ENCODE data around the gene ARMC9. TPM values are rescaled to one million over a fixed set of nuclear protein-coding genes. Genes with fewer than 3 reads are reported as not detected.
A peak's percentile ranks its signal among the peaks of the same experiment; 100 is the strongest.
"Not testable (repeated sequence)": the region's sequence is repeated elsewhere in the genome, so short reads cannot be mapped to it uniquely, and the experiment has no call there.

ARMC9 gene
- polyA plus RNA-seq, 1 donor = 3.9 TPM

DNA sequence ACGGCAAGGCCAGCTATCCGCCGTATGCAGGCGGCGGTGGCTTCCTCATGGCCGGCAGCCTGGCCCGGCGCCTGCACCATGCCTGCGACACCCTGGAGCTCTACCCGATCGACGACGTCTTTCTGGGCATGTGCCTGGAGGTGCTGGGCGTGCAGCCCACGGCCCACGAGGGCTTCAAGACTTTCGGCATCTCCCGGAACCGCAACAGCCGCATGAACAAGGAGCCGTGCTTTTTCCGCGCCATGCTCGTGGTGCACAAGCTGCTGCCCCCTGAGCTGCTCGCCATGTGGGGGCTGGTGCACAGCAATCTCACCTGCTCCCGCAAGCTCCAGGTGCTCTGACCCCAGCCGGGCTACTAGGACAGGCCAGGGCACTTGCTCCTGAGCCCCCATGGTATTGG lies 200.2 kb downstream of the ARMC9 start:
- DNase-seq (ENCODE audit: low read depth) = no peak

DNA sequence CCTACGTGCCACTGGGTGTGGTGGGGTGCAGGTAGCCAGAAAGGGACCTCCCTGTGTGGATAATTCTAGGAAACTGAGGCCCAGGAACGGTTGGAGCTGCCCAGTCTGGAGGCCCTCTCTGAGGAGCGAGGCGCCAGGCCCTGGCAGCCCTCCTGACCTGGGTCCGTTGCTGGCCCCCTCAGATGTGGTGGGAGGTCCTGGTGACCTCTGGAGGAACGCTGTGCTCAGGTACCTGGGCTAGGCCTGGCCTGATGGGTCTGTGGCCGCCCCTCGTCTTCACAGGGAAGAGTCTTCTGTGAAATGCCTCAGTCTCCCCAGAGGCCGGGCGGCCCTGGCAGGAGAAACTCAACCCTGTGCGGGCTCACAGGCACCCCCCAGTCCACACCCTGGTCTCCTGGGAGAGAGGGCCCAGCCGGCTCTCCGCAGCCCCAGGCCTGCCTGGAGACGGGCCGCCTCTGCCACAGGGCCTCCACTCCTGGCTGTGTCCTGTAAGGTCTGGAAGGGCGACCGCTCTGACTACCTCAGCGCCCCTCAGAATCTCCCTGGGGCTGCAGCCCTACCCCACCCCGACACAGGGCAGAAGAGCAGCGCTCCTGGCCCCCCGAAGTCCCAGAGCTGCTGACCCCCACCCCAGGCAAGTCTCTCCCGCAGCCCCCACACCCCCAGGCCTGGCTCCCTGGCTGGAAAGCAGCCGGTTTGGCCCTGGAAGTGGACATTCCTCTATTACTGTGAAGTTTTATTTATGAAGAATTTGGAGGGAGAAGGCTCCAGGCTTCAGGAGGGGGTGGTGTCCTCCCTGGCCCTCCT lies 200.8 kb downstream of the ARMC9 start:
- DNase-seq (ENCODE audit: low read depth) = no peak

DNA sequence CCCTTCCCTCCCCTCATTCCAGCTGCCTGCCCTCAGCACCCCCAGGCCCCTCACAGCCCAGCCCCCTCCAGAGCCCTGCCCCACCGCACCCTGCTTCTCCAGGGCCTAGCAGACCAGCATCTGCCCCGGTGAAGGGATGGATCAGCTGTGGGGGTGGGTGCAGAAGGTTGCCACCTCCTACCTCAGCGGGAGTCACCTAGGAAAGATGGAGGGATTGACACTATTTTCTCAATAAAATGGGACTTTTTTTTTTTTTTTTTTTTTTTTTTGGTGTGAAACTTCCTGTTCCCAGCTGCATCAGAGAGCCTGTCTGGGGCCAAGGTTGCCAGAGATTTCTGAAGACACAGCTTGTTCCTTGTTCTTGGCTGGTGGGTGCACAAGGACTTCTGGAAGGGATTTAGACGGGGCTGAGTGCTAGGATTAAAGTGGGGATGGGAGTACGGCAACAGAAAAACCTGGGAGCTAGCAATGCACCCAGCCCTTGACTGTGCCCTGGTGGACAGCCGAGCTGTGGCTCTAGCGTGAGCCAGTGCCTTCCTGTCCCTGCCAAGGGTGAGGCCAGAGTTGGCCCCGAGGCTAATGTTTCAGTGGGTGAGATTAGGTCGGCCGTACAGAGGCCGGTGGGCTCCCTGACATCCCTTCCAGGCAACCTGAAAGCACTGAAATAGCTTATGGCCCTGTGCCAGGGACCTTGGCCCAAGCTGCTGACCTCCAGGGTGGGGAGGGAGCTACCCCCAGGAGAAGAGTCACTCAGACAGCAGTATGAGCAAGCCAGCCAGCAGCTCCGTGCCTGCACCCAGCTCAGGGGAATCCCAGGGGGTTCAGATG lies 201.6 kb downstream of the ARMC9 start:
- no peak for DNase-seq (ENCODE audit: low read depth)

DNA sequence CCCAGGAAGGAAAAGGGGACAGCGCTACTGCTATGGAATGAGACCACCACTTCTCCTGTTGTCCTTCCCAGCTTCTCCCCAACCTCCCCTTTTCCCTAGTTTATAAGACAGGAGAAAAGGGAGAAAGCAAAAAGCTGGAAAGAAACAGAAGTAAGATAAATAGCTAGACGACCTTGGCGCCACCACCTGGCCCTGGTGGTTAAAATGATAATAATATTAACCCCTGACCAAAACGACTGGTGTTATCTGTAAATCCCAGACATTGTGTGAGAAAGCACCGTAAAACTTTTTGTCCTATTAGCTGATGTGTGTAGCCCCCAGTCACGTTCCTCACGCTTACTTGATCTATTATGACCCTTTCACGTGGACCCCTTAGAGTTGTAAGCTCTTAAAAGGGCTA lies 202.2 kb downstream of the ARMC9 start:
- not testable (repeated sequence) for DNase-seq (ENCODE audit: low read depth)

DNA sequence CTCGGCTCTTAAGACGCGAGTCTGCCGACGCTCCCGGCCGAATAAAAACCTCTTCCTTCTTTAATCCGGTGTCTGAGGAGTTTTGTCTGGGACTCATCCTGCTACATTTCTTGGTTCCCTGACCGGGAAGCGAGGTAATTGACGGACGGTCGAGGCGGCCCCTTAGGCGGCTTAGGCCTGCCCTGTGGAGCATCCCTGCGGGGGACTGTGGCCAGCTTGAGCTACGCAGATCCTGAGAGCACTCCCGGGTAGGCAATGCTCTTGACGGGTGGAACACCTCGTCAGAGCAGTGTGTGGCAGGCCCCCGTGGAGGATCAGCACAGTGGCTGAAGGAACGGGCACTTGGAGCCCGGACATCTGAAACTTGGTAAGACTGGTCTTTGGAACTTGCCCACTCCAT lies 202.7 kb downstream of the ARMC9 start:
- not testable (repeated sequence) for DNase-seq (ENCODE audit: low read depth)

DNA sequence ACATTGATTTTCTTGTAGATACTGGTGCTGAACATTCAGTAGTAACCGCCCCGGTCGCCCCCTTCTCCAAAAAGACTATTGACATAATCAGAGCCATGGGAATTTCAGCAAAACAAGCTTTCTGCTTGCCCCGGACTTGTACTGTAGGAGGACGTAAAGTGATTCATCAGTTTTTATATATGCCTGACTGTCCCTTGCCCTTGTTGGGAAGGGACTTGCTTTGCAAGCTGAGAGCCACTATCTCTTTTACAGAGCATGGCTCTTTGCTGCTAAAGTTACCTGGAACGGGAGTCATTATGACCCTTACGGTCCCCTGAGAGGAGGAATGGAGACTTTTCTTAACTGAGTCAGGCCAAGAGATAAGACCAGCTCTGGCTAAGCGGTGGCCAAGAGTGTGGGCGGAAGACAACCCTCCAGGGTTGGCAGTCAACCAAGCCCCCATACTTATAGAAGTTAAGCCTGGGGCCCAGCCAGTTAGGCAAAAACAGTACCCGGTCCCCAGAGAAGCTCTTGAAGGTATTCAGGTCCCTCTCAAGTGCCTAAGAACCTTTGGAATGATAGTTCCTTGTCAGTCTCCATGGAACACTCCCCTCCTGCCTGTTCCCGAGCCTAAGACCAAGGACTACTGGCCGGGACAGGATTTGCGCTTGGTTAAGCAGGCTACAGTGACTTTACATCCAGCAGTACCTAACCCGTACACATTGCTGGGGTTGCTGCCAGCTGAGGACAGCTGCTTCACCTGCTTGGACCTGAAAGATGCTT lies 205.2 kb downstream of the ARMC9 start:
- not testable (repeated sequence) for DNase-seq (ENCODE audit: low read depth)

DNA sequence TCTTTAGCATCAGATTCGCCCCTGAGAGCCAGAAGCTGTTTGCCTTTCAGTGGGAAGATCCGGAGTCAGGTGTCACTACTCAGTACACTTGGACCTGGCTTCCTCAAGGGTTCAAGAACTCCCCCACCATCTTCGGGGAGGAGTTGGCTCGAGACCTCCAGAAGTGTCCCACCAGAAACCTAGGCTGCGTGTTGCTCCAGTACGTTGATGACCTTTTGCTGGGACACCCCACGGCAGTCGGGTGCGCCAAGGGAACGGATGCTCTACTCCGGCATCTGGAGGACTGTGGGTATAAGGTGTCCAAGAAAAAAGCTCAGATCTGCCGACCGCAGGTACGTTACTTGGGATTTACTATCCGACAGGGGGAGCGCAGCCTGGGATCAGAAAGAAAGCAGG lies 205.8 kb downstream of the ARMC9 start:
- not testable (repeated sequence) for DNase-seq (ENCODE audit: low read depth)

DNA sequence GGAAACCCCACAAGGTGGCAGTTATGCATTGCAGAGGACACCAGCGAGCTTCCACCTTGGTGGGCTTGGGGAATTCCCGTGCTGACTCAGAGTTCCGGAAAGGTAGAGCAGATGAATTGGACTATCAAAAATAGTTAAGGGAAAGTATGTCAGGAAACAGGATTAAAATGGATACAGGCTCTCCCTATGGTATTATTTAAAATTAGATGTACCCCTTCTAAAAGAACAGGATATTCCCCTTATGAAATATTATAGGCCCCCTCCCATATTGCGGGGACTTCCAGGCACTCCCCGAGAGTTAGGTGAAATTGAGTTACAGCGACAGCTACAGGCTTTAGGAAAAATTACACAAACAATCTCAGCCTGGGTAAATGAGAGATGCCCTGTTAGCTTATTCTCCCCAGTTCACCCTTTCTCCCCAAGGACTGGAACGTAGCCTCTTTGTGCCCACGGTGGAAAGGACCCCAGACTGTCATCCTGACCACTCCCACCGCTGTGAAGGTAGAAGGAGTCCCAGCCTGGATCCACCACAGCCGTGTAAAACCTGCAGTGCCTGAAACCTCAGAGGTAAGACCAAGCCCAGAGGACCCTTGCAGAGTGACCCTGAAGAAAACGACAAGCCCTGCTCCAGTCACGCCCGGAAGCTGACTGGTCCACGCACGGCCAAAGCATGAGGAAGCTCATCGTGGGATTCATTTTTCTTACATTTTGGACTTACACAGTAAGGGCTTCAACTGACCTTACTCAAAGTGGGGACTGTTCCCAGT lies 207.4 kb downstream of the ARMC9 start:
- DNase-seq (ENCODE audit: low read depth) = not testable (repeated sequence)

DNA sequence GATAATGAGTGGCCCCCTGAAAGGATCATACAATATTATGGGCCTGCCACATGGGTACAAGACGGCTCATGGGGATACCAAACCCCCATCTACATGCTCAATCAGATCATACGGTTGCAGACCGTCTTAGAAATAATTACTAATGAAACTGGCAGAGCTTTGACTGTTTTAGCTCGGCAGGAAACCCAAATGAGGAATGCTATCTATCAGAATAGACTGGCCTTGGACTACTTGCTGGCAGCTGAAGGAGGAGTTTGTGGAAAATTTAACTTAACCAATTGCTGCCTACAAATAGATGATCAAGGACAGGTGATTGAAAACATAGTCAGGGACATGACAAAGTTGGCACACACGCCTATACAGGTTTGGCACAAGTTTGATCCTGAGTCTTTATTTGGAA lies 209.3 kb downstream of the ARMC9 start:
- not testable (repeated sequence) for DNase-seq (ENCODE audit: low read depth)

DNA sequence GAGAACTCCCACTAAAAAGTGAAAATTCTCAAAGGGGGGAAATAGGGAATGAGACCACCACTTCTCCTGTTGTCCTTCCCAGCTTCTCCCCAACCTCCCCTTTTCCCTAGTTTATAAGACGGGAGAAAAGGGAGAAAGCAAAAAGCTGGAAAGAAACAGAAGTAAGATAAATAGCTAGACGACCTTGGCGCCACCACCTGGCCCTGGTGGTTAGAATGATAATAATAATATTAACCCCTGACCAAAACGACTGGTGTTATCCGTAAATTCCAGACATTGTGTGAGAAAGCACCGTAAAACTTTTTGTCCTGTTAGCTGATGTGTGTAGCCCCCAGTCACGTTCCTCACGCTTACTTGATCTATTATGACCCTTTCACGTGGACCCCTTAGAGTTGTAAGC lies 209.9 kb downstream of the ARMC9 start:
- DNase-seq (ENCODE audit: low read depth) = not testable (repeated sequence)

DNA sequence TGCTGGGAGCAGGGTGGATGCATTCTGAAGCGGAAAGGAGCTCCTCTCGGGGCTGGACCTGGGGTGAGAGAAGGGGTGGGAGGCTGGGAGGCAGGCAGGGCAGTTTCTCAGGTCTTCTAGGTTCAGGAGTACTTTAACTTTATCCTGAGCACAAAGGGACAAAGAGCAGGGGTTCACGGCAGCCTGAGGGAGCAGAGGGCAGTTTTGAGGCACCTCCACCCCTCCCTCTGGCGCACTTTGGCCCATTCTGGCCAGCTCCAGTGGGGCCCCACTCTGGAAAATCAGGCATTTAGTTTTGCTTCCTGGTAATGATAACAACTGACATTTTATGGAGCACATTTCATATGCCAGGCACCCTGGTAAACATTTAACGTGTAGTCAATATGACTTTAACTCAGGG lies 211.3 kb downstream of the ARMC9 start:
- no peak for DNase-seq (ENCODE audit: low read depth)

DNA sequence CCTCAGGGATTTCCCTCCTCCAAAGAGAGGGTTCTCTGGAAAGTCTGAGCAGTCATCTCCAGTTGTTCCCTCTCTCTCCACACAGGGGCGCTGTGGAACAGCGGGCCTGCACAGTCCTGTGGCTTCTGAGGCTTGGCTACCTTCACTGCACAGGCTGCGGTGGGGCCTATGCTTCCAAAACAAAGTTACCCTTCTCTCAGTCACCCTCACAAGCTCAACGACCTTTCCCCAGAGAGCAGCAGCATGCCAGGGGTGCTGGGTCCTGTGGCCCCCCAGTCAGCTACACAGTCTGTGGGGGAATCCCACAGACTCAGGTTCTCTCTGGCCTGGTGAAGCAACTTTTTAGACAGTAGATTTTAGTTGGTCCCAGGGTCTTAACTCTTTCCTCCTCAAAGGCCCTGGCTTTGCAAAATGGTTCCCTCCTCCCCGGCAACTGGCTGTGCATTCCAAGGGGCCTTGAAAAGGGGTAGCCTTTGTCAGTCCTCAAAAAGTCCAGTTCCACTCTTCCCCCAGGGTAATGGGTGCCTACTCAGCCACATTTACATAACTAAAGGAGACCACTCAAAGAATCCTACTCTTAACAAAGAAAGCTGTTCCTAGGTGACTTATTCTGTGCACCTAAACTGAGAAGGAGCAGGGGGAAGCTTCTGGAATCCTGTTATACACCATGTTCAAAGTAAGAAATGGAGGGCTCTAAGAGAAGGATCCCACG lies 212.0 kb downstream of the ARMC9 start:
- DNase-seq (ENCODE audit: low read depth) = no peak

DNA sequence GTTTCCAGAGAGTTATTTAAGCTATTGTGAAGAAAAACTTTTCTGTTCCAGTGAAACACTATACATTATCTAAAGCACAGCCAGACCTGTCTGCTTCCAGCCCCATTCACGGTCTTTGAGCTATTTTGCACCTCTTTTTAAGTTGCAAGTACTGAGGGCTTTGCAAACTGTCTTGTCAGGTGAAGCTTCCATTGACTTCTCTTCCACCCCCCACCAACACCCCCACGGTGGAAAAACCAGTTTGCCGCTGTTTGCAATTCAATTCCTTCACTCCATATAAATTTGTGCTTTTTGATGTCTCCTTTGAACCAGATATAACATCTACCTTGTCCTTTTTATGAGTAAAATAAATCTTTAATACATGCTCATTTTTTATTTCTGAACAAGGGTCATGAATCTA lies 212.8 kb downstream of the ARMC9 start:
- no peak for DNase-seq (ENCODE audit: low read depth)

DNA sequence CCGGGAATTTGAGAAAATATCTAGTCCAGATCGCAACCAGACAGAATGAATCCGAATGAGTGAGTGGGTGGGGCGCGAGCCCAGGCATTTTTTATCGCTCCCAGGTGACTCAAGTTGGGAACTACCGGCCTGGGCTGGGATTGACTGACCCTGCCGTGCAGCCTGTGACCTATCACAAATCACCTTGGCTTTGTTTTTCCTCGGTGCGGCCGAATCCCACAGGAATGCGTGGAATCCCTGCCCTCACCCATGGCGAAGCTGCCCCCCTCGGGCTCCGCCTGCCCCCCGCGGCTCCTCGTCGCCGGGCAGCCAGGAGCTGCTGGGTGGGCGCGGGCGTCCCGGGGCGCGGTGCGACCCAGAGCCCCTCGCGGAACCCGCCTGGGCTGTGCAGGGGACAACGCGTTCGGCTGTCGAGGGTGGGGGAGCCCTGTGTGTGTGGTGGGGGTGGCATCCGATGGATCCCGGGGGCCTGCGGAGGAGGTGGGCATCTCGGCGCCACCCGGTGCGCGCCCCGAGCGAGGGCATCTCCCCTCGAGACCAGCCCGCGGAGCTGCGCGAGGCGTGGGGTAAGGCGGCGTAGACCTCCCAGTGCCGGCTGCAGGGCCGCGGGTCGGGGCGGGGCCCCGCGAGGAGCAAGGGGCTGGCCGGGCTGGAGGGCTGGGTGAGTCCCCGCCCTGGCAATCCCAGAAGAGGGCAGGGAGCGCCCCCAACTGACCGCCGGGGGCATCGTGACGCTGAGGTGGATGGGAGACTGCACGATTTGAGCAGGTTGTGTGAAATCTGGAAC lies 213.6 kb downstream of the ARMC9 start:
- peak; percentile 31 for DNase-seq (ENCODE audit: low read depth)

DNA sequence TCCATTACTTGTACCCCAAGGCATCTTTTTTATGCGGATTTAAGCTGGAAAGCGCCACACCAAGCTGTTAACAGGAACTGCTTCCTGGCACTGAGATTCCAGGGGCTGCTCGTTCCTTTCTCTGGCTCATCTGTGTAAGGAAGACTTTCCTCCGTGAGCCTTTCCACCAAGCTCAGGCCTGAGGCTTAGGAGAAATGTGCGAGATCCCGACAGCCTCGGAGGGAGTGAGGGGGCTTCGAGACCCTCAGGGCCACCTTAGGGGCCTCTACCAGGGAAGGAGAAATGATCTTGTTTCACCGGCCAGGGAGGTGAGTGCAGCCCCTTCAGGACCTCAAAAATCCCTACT lies 214.2 kb downstream of the ARMC9 start:
- no peak for DNase-seq (ENCODE audit: low read depth)

DNA sequence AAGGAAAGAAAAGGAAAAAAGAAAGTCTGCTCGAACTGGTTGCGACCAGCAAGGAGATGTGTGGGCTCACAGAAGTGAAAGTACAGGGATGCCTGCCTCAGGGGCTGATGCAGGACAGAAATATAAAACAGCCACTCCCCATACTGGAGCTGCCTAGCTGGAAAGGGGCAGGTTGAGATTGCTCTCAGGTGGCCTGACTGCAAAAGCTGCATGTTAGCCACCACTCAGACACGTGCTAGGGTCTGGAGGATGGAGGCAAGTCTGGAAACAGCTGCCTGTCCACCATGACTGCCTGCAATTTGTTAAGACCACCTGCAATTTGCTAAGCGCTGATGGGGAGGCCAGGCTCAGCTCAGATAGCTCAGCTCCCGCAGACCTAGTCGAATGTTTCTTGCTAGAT lies 215.0 kb downstream of the ARMC9 start:
- no peak for DNase-seq (ENCODE audit: low read depth)

DNA sequence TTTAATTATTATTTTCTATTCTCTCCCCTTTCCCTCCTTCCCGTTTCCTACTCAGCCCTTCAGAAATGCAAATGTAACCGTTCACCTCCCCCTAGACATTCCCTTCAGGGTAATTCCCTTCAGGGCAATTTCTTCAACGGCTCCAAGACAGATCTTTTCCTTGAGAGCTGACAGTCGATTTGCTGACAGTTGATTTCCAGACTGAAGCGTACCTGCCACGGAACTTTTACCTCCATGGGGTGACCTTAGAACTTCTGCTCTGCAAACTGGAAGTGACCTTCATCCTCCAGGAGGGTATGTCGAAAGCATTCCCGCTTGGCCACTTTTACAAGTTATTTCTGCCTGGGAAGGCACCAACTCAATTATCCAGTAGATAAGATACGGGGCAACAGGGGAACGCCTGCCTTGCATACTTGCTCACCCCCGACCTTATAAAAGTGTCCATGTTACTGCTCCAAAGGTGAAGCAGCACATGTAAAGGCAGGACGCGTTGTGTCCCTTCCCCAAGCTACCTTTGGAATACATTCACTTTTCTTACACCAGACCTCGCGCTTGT lies 215.6 kb downstream of the ARMC9 start:
- DNase-seq (ENCODE audit: low read depth) = no peak

DNA sequence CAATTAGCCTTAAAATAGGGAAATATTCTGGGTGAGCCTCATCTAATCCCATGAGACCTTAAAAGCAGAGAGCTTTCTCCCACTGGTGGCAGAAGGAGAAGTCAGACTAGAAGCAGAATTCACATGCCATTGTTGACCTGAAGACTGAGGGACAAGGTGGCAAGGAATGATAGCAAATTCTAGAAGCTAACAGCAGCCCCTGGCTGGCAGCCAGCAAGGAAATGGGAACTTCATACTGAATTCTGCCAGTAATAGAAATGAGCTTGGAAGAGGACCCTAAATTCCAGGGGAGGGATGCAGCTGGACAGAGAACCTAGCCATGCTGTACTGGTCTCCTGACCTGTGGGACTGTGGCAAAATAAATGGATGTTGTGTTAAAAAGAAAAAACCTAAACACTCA lies 216.6 kb downstream of the ARMC9 start:
- DNase-seq (ENCODE audit: low read depth) = no peak

DNA sequence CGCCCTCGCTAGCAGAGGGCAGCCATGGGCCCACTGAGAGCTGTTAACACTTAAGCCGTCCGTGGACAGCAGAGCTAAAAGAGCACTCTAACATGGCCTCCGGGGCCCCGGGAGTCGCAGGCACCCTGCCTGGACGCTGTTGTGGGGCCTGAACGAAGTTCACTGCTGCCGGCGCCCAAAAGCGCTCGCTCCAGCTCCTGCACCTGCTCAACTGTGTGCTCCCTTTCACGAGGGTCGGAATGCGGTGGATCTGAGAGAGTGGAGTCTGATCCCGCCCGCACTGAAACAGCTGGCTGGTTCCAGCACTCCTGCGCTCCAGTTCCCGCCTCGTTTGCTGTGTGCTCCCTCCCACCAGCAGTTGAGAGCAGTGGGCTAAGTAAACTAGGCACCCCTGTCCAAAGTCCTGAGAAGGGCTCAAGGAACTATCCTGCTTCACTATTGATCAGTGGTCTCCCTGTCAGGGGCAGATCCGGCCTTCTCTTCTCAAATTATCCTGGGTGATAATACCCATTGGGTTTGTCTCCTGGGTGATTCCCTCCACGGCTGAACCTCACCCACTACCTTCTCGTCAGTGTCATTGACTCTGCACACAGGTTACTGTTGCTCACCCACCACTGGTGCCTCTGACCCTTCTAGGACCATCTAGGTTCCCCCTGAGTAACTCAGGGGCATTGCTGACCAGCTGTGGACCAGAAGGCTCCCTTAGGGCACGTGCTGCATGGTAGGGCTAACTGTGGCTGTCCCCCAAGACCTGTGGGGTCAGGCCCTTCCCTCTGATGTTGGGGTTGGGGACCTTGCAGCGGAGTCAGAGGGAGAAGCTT lies 220.6 kb downstream of the ARMC9 start:
- no peak for DNase-seq (ENCODE audit: low read depth)

All from forelimb muscle (tissue), 1 donor.